Measurements from ENCODE around the gene STX5. TPM values are rescaled to one million over a fixed set of nuclear protein-coding genes. Genes with fewer than 3 reads are reported as not detected.
A peak's percentile ranks its signal among the peaks of the same experiment; 100 is the strongest.
"Not testable (repeated sequence)": the region's sequence is repeated elsewhere in the genome, so short reads cannot be mapped to it uniquely, and the experiment has no call there.

Gene STX5
- total RNA-seq, 1 donor, result 42.8 TPM

GRCh38 chr11:62835336-62835735, 3.5 kb upstream of the STX5 start:
- no peak overlapping the region for H3K4me3 ChIP-seq (ENCODE audit: low read depth, low read length)
- no peak for TF ChIP-seq CTCF (IDR thresholded peaks at IDR 0.05; ENCODE audit: insufficient read depth, low read length)
- DNase-seq (ENCODE audit: low read depth), result no peak

GRCh38 chr11:62832336-62833234, 734 bp upstream of the STX5 start, which contains the start of gene TEX54:
Gene TEX54 (minus strand): TSS chr11:62832841.
- DNase-seq (ENCODE audit: low read depth), result no peak
- peak within 1 kb of the TSS; percentile 90 for H3K4me3 ChIP-seq (ENCODE audit: low read depth, low read length)

GRCh38 chr11:62830904-62831519, 839 bp downstream of the STX5 start:
- DNase-seq (ENCODE audit: low read depth), result no peak
- peak overlapping the region; percentile 85 for H3K4me3 ChIP-seq (ENCODE audit: low read depth, low read length)
- no peak for TF ChIP-seq CTCF (IDR thresholded peaks at IDR 0.05; ENCODE audit: insufficient read depth, low read length)

More at GRCh38 chr11:62832336-62833234, 734 bp upstream of the STX5 start, which contains the start of gene TEX54:
- no peak for TF ChIP-seq CTCF (IDR thresholded peaks at IDR 0.05; ENCODE audit: insufficient read depth, low read length)

GRCh38 chr11:62828130-62828529, 3.7 kb downstream of the STX5 start:
- H3K4me3 ChIP-seq (ENCODE audit: low read depth, low read length); DNase-seq (ENCODE audit: low read depth): not testable (repeated sequence)

- no peak for TF ChIP-seq CTCF (IDR thresholded peaks at IDR 0.05; ENCODE audit: insufficient read depth, low read length)
Measured at GRCh38 chr11:62823677-62824076, 8.2 kb downstream of the STX5 start.

GRCh38 chr11:62817129-62817528, 14.7 kb downstream of the STX5 start:
- no peak overlapping the region for H3K4me3 ChIP-seq (ENCODE audit: low read depth, low read length)
- no peak for TF ChIP-seq CTCF (IDR thresholded peaks at IDR 0.05; ENCODE audit: insufficient read depth, low read length)
- peak; percentile 31 for DNase-seq (ENCODE audit: low read depth)

More at GRCh38 chr11:62823677-62824076, 8.2 kb downstream of the STX5 start:
- no peak for DNase-seq (ENCODE audit: low read depth)
- no peak overlapping the region for H3K4me3 ChIP-seq (ENCODE audit: low read depth, low read length)

GRCh38 chr11:62816557-62816956, 15.3 kb downstream of the STX5 start:
- H3K4me3 ChIP-seq (ENCODE audit: low read depth, low read length), result no peak overlapping the region
- DNase-seq (ENCODE audit: low read depth), result no peak
- no peak for TF ChIP-seq CTCF (IDR thresholded peaks at IDR 0.05; ENCODE audit: insufficient read depth, low read length)
